Measurements from ENCODE around the gene FAM240B.

DNA sequence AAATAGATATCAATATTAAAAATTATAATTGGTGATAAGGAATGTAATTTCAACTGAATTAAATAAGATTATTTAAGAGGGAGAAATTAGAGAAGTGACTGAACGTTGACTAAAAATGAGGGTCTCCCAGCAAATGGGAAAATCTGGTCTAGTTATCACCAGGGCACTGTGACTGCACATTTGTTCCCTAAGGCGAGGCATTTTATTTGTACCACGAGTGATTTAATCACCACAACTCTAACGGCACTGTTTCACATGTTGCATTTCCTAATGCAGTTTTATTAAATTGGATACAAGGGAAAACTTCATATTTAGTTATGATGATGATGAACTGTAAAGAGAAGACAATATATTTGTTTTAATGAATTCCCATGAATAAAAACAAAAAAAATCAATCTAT is 26.4 kb upstream of the FAM240B start:
- no peak for TF ChIP-seq POLR2A (IDR thresholded peaks at IDR 0.05)
- TF ChIP-seq, protein P1, sequence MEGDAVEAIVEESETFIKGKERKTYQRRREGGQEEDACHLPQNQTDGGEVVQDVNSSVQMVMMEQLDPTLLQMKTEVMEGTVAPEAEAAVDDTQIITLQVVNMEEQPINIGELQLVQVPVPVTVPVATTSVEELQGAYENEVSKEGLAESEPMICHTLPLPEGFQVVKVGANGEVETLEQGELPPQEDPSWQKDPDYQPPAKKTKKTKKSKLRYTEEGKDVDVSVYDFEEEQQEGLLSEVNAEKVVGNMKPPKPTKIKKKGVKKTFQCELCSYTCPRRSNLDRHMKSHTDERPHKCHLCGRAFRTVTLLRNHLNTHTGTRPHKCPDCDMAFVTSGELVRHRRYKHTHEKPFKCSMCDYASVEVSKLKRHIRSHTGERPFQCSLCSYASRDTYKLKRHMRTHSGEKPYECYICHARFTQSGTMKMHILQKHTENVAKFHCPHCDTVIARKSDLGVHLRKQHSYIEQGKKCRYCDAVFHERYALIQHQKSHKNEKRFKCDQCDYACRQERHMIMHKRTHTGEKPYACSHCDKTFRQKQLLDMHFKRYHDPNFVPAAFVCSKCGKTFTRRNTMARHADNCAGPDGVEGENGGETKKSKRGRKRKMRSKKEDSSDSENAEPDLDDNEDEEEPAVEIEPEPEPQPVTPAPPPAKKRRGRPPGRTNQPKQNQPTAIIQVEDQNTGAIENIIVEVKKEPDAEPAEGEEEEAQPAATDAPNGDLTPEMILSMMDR (IDR thresholded peaks at IDR 0.05) = no peak

All from adrenal gland (tissue), 5 donors.